Rectal smooth muscle tissue (tissue), 1 donor: ENCODE measurements around the gene TLE5.
"Not testable (repeated sequence)": the region's sequence is repeated elsewhere in the genome, so short reads cannot be mapped to it uniquely, and the experiment has no call there.

Experiments
- H3K27ac ChIP-seq: one replicate; pipeline ENCODE4 v1.7.0; 2013; ENCODE audit warnings: low read depth, low read length, inconsistent platforms
- H3K27me3 ChIP-seq: one replicate; pipeline ENCODE4 v1.7.0; 2013; ENCODE audit warnings: low read length; ENCODE audit not compliant: control insufficient read depth, insufficient read depth
- H3K36me3 ChIP-seq: one replicate; pipeline ENCODE4 v1.7.0; 2013; ENCODE audit warnings: low read length; ENCODE audit not compliant: control insufficient read depth, insufficient read depth
- H3K4me1 ChIP-seq: one replicate; pipeline ENCODE4 v1.7.0; 2013; ENCODE audit warnings: low read length; ENCODE audit not compliant: control insufficient read depth, insufficient read depth
- H3K4me3 ChIP-seq: one replicate; pipeline ENCODE4 v1.7.0; 2013; ENCODE audit warnings: low read length
- H3K9ac ChIP-seq: one replicate; pipeline ENCODE4 v1.7.0; 2013; ENCODE audit warnings: low read length

Gene TLE5

DNA sequence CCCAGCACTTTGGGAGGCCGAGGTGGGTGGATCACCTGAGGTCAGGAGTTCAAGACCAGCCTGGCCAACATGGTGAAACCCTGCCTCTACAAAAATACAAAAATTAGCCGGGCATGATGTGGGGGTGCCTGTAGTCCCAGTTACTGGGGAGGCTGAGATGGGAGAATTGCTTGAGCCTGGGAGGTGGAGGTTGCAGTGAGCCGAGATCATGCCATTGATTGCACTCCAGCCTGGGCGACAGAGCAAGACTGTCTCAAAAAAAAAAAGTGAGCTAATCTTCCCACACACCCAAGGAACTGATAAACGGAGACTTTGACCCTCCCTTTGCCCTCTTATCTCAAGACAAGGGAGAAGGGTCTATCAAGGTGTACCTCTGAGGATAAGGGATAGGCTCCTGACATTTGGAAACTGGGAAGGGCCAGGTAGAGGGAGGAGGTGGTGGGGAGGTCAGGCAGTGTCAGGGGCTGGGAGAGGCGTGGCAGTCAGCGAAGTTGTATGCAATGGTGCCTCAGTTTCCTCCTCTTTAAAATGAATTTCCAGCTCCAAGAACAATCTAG, 27.1 kb upstream of the TLE5 start:
- not testable (repeated sequence) for H3K4me1 ChIP-seq, H3K27ac ChIP-seq, H3K9ac ChIP-seq

DNA sequence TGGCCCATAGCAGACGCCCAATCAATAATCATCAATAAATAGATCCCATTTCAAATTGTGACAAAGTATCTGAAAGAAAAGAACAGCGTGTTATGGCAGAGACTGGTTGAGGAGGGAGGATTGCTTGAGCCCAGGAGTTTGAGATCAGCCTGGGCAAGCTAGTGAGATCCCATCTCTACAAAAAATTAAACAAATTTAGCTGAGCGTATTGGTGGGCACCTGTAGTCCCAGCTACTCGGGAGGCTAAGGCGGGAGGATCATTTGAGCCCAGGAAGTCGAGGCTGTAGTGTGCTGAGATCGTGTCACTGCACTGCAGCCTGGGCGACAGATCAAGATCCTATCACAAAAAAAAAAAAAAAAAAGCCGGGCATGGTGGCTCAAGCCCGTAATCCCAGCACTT, 25.5 kb upstream of the TLE5 start:
- no peaks in the 10 kb centered on the region for H3K36me3 ChIP-seq
- no peak overlapping the region for H3K27ac ChIP-seq
- no peaks in the 10 kb centered on the region for H3K4me1 ChIP-seq
- H3K4me3 ChIP-seq: no peak overlapping the region
- H3K27me3 ChIP-seq: no peaks in the 10 kb centered on the region
- no peak overlapping the region for H3K9ac ChIP-seq

More for the DNA sequence above, 27.1 kb upstream of the TLE5 start:
- H3K4me3 ChIP-seq, H3K27me3 ChIP-seq, H3K36me3 ChIP-seq: not testable (repeated sequence)

DNA sequence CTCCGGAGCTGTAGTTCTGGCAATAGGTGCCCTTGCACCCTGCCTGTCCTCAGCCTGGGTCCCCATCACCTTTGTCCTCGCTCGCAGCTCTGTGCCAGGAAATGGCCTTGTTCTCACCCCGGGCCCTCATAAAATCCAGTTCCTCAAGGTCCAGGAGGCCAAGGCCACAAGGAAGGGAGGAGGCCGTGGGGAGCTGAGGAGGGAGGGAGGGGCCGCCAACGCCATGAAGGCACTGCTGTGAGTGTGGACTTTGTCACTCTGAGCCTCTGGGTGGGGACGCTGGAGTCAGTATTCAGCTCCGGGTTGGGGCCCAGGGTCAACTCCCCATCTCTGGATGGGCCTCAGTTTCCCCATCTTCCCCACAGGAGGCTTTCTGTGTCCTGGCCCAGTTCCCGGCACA, 22.6 kb upstream of the TLE5 start:
- no peaks in the 10 kb centered on the region for H3K36me3 ChIP-seq
- no peaks in the 10 kb centered on the region for H3K4me1 ChIP-seq
- H3K27ac ChIP-seq: no peak overlapping the region
- no peaks in the 10 kb centered on the region for H3K27me3 ChIP-seq
- no peak overlapping the region for H3K4me3 ChIP-seq
- H3K9ac ChIP-seq: no peak overlapping the region

DNA sequence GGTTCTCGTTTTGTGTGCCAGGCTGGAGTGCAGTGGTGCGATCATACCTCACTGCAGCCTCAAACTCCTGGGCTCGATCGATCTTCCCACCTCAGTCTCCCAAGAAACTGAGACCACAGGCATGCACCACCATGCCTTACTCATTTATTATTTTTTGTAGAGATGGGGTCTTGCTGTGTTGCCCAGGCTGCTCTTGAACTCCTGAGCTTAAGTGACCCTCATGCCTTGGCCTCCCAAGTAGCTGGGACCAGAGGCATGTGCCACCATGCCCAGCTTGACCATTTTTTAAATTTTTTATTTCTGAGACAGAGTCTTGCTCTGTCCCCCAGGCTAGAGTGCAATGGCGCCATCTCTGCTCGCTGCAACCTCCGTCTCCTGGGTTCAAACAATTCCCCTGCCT, 21.7 kb upstream of the TLE5 start:
- Histone ChIP-seq H3K9ac (no peak overlapping the region), H3K4me1 (no peaks in the 10 kb centered on the region), H3K36me3 (no peaks in the 10 kb centered on the region), H3K27ac (no peak overlapping the region), H3K4me3 (no peak overlapping the region), H3K27me3 (no peaks in the 10 kb centered on the region)

DNA sequence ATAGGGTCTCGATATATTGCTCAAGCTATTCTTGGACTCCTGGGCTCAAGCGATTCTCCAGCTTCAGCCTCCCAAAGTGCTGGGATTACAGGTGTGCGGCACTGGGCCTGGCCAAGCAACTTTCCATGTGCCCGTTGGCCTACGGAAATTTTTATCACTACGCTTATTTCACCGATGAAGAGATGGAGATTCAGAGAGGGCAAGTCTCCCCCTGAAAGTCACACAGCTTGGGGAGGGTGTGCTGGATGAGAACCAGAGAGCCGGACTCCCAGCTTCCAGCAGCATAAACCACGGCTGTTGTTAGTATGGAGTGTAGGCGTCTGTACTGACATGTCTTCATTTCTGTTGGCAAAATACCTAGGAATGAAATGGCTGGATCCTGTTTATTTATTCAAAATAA, 20.0 kb upstream of the TLE5 start:
- no peak overlapping the region for H3K27ac ChIP-seq
- no peaks in the 10 kb centered on the region for H3K4me1 ChIP-seq
- H3K4me3 ChIP-seq: no peak overlapping the region
- no peak overlapping the region for H3K9ac ChIP-seq
- H3K36me3 ChIP-seq: no peaks in the 10 kb centered on the region
- H3K27me3 ChIP-seq: no peaks in the 10 kb centered on the region

DNA sequence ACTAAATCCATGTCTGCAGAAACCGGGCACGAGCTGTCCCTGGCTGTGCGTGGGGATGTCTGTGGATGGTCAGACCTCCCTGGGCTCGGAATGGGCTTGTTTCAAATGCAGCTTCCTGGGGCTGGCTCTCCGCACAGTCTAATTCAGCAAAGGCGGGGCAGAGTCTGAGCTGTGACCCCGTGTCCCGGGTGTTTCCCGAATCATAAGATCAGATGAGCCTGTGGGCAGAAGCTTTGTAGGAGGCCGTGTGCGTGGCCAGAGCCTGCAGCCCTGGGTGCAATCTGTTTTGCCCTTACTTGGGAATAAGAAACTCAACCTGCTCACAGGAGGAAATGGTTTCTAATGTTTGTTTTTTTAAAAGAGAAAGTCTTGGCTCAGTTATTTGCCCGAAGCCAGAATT, 18.0 kb upstream of the TLE5 start:
- no peak overlapping the region for H3K27ac ChIP-seq

DNA sequence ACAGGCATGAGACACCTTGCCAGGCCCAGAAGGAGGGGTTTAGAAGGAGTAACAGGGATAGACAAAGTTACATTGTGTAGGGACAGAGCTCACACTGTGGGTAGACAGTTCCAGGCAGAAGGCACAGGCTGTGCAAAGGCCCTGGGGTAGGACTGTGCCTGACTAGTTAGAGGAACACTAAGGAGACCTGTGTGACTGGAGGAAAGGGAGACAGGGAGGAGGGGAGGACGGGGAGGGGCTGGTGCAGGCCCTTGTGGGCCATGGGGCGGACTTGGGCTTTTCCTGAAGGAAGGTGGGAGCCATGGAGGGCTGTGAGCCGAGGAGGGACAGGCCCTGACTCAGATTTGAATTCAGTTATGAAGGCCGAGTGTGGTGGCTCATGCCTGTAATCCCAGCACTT, 17.3 kb upstream of the TLE5 start:
- Histone ChIP-seq H3K4me3 (no peak overlapping the region), H3K27me3 (no peaks in the 10 kb centered on the region)

More for the DNA sequence above, 18.0 kb upstream of the TLE5 start:
- no peak overlapping the region for H3K9ac ChIP-seq
- no peaks in the 10 kb centered on the region for H3K36me3 ChIP-seq
- H3K4me1 ChIP-seq: peaks cover 2% of the 10 kb centered on the region
- H3K4me3 ChIP-seq: no peak overlapping the region
- H3K27me3 ChIP-seq: no peaks in the 10 kb centered on the region

DNA sequence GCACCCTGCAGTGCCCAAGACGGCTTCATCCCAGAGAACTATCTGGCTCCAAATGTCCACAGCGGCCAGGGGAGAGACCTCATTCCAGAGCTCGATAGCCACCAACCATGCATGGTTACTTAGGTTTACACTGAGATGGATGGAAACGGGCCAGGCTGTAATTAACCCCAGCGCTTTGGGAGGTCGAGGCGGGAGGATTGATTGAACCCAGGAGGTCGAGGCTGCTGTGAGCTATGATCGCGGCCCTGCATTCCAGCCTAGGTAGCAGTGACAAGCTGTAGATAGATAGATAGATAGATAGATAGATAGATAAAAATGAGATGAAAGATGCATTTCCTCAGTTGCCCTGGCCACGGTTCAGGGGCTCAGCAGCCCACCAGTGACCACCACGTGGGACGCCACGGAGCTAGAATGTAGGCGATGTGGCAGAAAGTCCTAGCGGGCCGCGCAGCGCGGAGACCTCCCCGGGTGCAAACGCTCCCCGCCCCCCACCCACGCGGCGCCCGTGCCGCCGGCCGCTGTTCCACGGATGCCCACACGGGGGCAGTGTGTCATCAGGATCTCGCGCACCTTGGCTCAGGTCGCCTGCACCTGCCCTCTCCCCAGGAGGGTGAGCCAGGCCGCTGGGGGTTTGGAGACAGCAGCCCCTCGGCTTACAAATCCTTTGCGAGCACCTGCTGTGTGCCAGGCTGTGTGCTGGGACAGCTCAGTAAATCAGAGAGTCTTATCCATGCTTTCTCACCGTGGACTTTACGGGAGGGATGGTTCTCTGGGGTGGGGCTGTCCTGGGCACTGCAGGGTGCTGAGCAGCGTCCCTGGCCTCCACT, 13.5 kb upstream of the TLE5 start:
- H3K27me3 ChIP-seq: no peaks in the 10 kb centered on the region
- H3K4me1 ChIP-seq: peaks cover 2% of the 10 kb centered on the region
- H3K4me3 ChIP-seq: peak overlapping the region; percentile 51
- H3K27ac ChIP-seq: no peak overlapping the region
- H3K36me3 ChIP-seq: no peaks in the 10 kb centered on the region
- H3K9ac ChIP-seq: no peak overlapping the region

More for the DNA sequence above, 17.3 kb upstream of the TLE5 start:
- Histone ChIP-seq H3K9ac (no peak overlapping the region), H3K4me1 (peaks cover 2% of the 10 kb centered on the region), H3K27ac (no peak overlapping the region), H3K36me3 (no peaks in the 10 kb centered on the region)

DNA sequence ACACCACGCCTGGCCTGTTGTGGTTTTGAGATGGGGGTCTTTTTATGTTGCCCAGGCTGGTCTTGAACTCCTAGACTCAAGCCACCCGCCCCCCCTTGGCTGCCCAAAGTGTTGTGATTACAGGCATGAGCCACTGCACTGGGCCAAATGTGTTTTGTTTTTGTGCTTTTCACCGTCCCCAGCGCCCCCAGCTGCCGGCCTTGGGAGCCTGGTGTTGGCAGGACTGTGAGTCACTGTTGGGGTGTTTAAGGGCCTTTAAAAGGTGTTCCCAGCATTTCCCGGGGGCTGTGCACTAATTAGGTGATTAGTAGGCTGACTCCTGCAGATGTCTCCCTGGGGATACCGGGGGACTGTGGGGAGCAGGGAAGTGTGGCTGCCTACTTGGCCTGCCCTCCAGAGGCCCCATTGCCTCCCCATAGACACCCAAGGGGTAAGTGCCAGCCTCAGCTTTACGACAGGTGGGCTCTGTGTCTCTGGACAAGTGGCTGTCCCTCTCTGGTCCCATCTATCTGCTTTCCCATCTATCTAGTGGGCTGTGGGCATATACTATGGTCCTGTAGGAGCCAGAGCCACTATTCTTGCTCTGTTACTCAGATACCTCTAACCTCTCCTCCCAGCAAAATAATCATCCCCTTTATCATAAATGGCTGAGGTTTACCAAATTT, 11.8 kb upstream of the TLE5 start:
- Histone ChIP-seq H3K4me3 (no peak overlapping the region), H3K36me3 (no peaks in the 10 kb centered on the region), H3K27ac (no peak overlapping the region), H3K9ac (no peak overlapping the region), H3K27me3 (no peaks in the 10 kb centered on the region), H3K4me1 (peaks cover 2% of the 10 kb centered on the region)

DNA sequence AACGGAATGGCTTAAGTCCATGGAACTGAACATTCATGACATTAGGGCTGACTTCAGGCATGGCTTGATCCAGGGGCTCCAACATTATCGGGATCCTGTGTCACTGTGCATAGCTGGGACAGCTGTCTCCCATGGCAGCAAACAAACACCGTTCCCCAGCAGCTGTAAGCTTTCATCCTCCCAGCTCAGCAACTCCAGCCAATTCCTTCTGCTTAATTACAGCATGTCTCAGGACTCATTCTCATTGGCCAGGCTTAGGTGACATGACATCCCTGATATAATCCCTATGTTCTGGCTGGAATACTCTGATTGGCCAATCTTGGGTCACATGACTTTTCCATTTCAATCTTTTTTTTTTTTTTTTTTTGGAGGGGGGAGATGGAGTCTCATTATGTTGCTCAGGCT, 10.9 kb upstream of the TLE5 start:
- no peaks in the 10 kb centered on the region for H3K27me3 ChIP-seq
- H3K4me1 ChIP-seq: peaks cover 2% of the 10 kb centered on the region
- H3K36me3 ChIP-seq: no peaks in the 10 kb centered on the region
- H3K27ac ChIP-seq: no peak overlapping the region
- no peak overlapping the region for H3K4me3 ChIP-seq
- no peak overlapping the region for H3K9ac ChIP-seq

DNA sequence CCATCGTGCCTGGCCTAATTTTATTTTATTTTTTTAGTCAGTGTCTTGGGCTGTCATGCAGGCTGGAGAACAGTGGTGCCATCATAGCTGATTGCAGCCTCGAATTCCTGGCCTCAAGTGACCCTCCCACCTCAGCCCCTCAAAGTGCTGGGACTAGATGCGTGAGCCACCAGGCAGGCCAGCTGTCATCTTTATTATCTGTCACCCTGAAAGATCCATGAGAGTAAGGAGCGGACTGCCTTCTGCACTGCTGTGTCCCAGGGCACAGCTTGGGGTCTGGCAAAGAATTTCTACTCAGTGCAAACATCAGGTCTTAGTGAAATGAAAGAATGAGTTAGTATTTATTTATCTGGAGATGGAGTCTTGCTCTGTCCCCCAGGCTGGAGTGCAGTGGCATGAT, 9.5 kb upstream of the TLE5 start:
- Histone ChIP-seq H3K4me1 (peaks cover 2% of the 10 kb centered on the region), H3K4me3 (no peak overlapping the region), H3K36me3 (no peaks in the 10 kb centered on the region), H3K27me3 (no peaks in the 10 kb centered on the region), H3K27ac (no peak overlapping the region), H3K9ac (no peak overlapping the region)

DNA sequence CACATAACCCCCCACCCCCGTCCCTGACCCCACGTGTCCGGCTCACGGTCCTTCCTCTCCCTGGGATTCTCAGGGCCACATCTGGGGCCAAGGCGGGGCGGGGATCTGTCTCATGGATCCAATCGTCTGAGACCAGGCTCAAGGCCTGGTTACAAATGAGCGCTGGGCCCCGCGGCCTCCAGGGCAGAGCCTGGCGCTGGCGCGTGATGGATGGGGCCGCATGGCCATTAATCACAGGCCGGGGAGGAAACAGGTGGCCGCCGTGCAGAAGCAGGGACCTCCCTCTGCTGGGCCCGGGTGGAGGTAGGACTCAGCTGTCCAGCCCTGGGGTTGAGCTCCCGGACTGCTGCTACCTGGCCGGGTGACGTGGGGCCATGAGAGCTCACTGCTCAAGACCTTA, 5.8 kb upstream of the TLE5 start:
- H3K27ac ChIP-seq: no peak overlapping the region
- no peaks in the 10 kb centered on the region for H3K4me1 ChIP-seq
- no peaks in the 10 kb centered on the region for H3K27me3 ChIP-seq
- H3K36me3 ChIP-seq: no peaks in the 10 kb centered on the region
- no peak overlapping the region for H3K4me3 ChIP-seq
- no peak overlapping the region for H3K9ac ChIP-seq
